ENCODE measurements around the gene TNNI3K.

Gene TNNI3K

GRCh38 chr1:74548961-74549750 is 314.0 kb downstream of the TNNI3K start:
- DNase-seq: no peak

GRCh38 chr1:74549932-74550331 is 314.7 kb downstream of the TNNI3K start:
- no peaks in the 10 kb centered on the region for H3K79me2 ChIP-seq (ENCODE audit: low read length)
- no peaks in the 10 kb centered on the region for H3K9me2 ChIP-seq (replicated peaks; ENCODE audit: insufficient read depth, low read length)
- H3K36me3 ChIP-seq (replicated peaks; ENCODE audit: insufficient read depth, low read length): no peaks in the 10 kb centered on the region
- no peaks in the 10 kb centered on the region for H3K27me3 ChIP-seq (replicated peaks; ENCODE audit: insufficient read depth, low read length)
- TF ChIP-seq EZH2phosphoT487 (IDR thresholded peaks at IDR 0.05; ENCODE audit: low read length) (no peak), EZH2 (optimal IDR thresholded peaks at IDR 0.05; ENCODE audit: low read depth, low read length) (no peak), CTCF (IDR thresholded peaks at IDR 0.05; ENCODE audit: low read length) (no peak)
- no peaks in the 10 kb centered on the region for H3K4me1 ChIP-seq (ENCODE audit: low read length)
- no peak for DNase-seq
- H3K4me3 ChIP-seq (ENCODE audit: low read length): no peak overlapping the region
- H2AFZ ChIP-seq (ENCODE audit: low read length): no peak overlapping the region
- no peak overlapping the region for H3K4me2 ChIP-seq (ENCODE audit: low read depth, low read length)
- no peaks in the 10 kb centered on the region for H4K20me1 ChIP-seq (ENCODE audit: insufficient read depth, low read length)
- no peak overlapping the region for H3K9ac ChIP-seq (ENCODE audit: low read length)
- H3K27ac ChIP-seq (ENCODE audit: low read length): no peak overlapping the region
- no peaks in the 10 kb centered on the region for H3K9me3 ChIP-seq (replicated peaks; ENCODE audit: insufficient read depth, low read length)
- no peaks in the 10 kb centered on the region for H3F3A ChIP-seq (ENCODE audit: insufficient read depth, low read length)

More at GRCh38 chr1:74548961-74549750, 314.0 kb downstream of the TNNI3K start:
- TF ChIP-seq EZH2 (optimal IDR thresholded peaks at IDR 0.05; ENCODE audit: low read depth, low read length) (no peak), CTCF (IDR thresholded peaks at IDR 0.05; ENCODE audit: low read length) (no peak), EZH2phosphoT487 (IDR thresholded peaks at IDR 0.05; ENCODE audit: low read length) (no peak)
- Histone ChIP-seq H3K4me2 (ENCODE audit: low read depth, low read length) (no peak overlapping the region), H3K4me1 (ENCODE audit: low read length) (no peaks in the 10 kb centered on the region), H4K20me1 (ENCODE audit: insufficient read depth, low read length) (no peaks in the 10 kb centered on the region), H3K79me2 (ENCODE audit: low read length) (no peaks in the 10 kb centered on the region), H3K36me3 (replicated peaks; ENCODE audit: insufficient read depth, low read length) (no peaks in the 10 kb centered on the region), H2AFZ (ENCODE audit: low read length) (no peak overlapping the region), H3K9me3 (replicated peaks; ENCODE audit: insufficient read depth, low read length) (no peaks in the 10 kb centered on the region), H3K27ac (ENCODE audit: low read length) (no peak overlapping the region), H3K4me3 (ENCODE audit: low read length) (no peak overlapping the region), H3K9me2 (replicated peaks; ENCODE audit: insufficient read depth, low read length) (no peaks in the 10 kb centered on the region), H3K27me3 (replicated peaks; ENCODE audit: insufficient read depth, low read length) (no peaks in the 10 kb centered on the region), H3F3A (ENCODE audit: insufficient read depth, low read length) (no peaks in the 10 kb centered on the region), H3K9ac (ENCODE audit: low read length) (no peak overlapping the region)

- H3K9ac ChIP-seq (ENCODE audit: low read length): no peak overlapping the region
- H3K9me2 ChIP-seq (replicated peaks; ENCODE audit: insufficient read depth, low read length): no peaks in the 10 kb centered on the region
- H3K9me3 ChIP-seq (replicated peaks; ENCODE audit: insufficient read depth, low read length): no peaks in the 10 kb centered on the region
- no peaks in the 10 kb centered on the region for H4K20me1 ChIP-seq (ENCODE audit: insufficient read depth, low read length)
- no peak for TF ChIP-seq EZH2phosphoT487 (IDR thresholded peaks at IDR 0.05; ENCODE audit: low read length)
- TF ChIP-seq EZH2 (optimal IDR thresholded peaks at IDR 0.05; ENCODE audit: low read depth, low read length): no peak
- TF ChIP-seq CTCF (IDR thresholded peaks at IDR 0.05; ENCODE audit: low read length): no peak
- no peak overlapping the region for H3K27ac ChIP-seq (ENCODE audit: low read length)
- no peak overlapping the region for H2AFZ ChIP-seq (ENCODE audit: low read length)
- no peaks in the 10 kb centered on the region for H3K27me3 ChIP-seq (replicated peaks; ENCODE audit: insufficient read depth, low read length)
- no peaks in the 10 kb centered on the region for H3F3A ChIP-seq (ENCODE audit: insufficient read depth, low read length)
- no peaks in the 10 kb centered on the region for H3K36me3 ChIP-seq (replicated peaks; ENCODE audit: insufficient read depth, low read length)
- H3K4me3 ChIP-seq (ENCODE audit: low read length): no peak overlapping the region
- DNase-seq: no peak
- no peaks in the 10 kb centered on the region for H3K79me2 ChIP-seq (ENCODE audit: low read length)
- no peak overlapping the region for H3K4me2 ChIP-seq (ENCODE audit: low read depth, low read length)
- H3K4me1 ChIP-seq (ENCODE audit: low read length): no peaks in the 10 kb centered on the region
These were observed 335.8 kb downstream of the TNNI3K start for GRCh38 chr1:74570797-74571492.
